GM12873 (cell line): ENCODE data around the gene NEURL1B.

Experiments
- CTCF ChIP-seq: IDR thresholded peaks from 2 replicates; pipeline ENCODE4 v1.5.1; 2012; ENCODE audit warnings: low read depth, mild to moderate bottlenecking, moderate library complexity, low read length, control low read depth; ENCODE audit not compliant: insufficient read depth; ENCODE audit errors: missing control alignments

NEURL1B gene

GRCh38 chr5:172713113-172713808 lies 72.2 kb downstream of the NEURL1B start:
- TF ChIP-seq CTCF = peak; percentile 84

GRCh38 chr5:172713809-172714490 lies 72.9 kb downstream of the NEURL1B start:
- no peak for TF ChIP-seq CTCF

- peak; percentile 93 for TF ChIP-seq CTCF
These were observed 73.7 kb downstream of the NEURL1B start for GRCh38 chr5:172714491-172715420.

- TF ChIP-seq CTCF = no peak
These were observed 74.3 kb downstream of the NEURL1B start for GRCh38 chr5:172715421-172715780.

- no peak for TF ChIP-seq CTCF
These were observed 75.0 kb downstream of the NEURL1B start for GRCh38 chr5:172715931-172716682.

- TF ChIP-seq CTCF = peak; percentile 89
These were observed 75.8 kb downstream of the NEURL1B start for GRCh38 chr5:172716796-172717313.
